Tibial nerve (tissue), 4 donors: Measurements from ENCODE around the gene ANKRD22. TPM values are rescaled to one million over a fixed set of nuclear protein-coding genes. Genes with fewer than 3 reads are reported as not detected.
A peak's percentile ranks its signal among the peaks of the same experiment; 100 is the strongest.

Experiments
- DNase-seq, 2 donors: peaks; one replicate each; pipeline ENCODE4 v3.0.0-alpha.2; 2019; ENCODE audit warnings: low spot score in 2 of 2
- H3K27ac ChIP-seq, 4 donors: fragments of 200-600 bp; sonication (generic) in 3 of 4; one replicate each; pipeline ENCODE4 v1.5.1; 2017 to 2019; ENCODE audit warnings: mild to moderate bottlenecking in 1 of 4
- H3K27me3 ChIP-seq, 2 donors: fragments of 200-600 bp; sonication (generic) in 1 of 2; one replicate each; pipeline versions ENCODE4 v1.5.1 to v1.6.0; 2017 to 2019
- H3K36me3 ChIP-seq, 3 donors: fragments of 200-600 bp; sonication (generic); one replicate each; pipeline ENCODE4 v1.5.1; 2018 to 2019
- H3K4me1 ChIP-seq, 4 donors: fragments of 200-600 bp; sonication (generic) in 3 of 4; one replicate each; pipeline ENCODE4 v1.5.1; 2017 to 2019
- H3K4me3 ChIP-seq, 4 donors: fragments of 200-600 bp; sonication (generic) in 3 of 4; one replicate each; pipeline ENCODE4 v1.5.1; 2017 to 2019; ENCODE audit warnings: mild to moderate bottlenecking in 1 of 4, moderate library complexity in 1 of 4
- H3K9me3 ChIP-seq, 4 donors: fragments of 200-600 bp; sonication (generic) in 3 of 4; one replicate each; pipeline ENCODE4 v1.5.1; 2017 to 2019
- EP300 ChIP-seq, 2 donors: sonication (generic); formaldehyde crosslinking; IDR thresholded peaks; one replicate each; pipeline ENCODE4 v1.6.1; 2017; ENCODE audit warnings: antibody characterized with exemption in 2 of 2, mild to moderate bottlenecking in 1 of 2
- POLR2A ChIP-seq, 2 donors: fragments of 450-650 bp; IDR thresholded peaks; one replicate each; pipeline ENCODE4 v1.6.1; 2017; ENCODE audit warnings: antibody characterized with exemption in 2 of 2, mild to moderate bottlenecking in 2 of 2, moderate library complexity in 2 of 2
- WGBS, 2 donors: methylation state at CpG; one replicate each; pipeline ENCODE4 v1.1.5; 2018; 5-methylcytosine and 5-hydroxymethylcytosine counted together
- total RNA-seq, 4 donors: library from RNA; depleted of rRNA; stranded (reverse); fragments of >200 nt; gene quantifications; one replicate each; pipeline ENCODE4 v1.1.0, GENCODE V29; 2016
- TF ChIP-seq, protein P1 (sequence below), 5 experiments: fragments of 200-600 bp in 3 of 5; fragments of 450-650 bp in 2 of 5; sonication (generic) in 3 of 5; IDR thresholded peaks; one replicate each; pipeline ENCODE4 v1.5.1; 2016 to 2019; ENCODE audit warnings: antibody characterized with exemption in 5 of 5, mild to moderate bottlenecking in 3 of 5, moderate library complexity in 2 of 5

Gene ANKRD22
- total RNA-seq, 4 donors from 2014 or later: not detected

DNA sequence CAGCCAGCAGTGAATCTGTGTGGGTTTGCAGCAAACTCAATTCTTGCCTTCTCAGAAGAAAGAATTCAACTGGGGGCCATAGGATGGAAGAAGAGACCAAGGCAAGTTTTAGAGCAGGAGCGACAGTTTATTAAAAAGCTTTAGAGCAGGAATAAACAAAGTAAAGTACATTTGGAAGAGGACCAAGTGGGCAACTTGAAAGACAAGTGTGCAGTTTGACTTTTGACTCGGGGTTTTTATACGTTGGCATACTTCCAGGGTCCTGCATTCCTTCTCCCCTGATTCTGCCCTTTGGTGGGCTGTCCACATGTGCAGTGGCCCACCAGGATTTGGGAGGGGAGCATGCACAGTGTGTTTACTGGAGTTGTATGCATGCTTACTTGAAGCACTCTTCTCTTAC lies 3.0 kb upstream of the ANKRD22 start:
- Histone ChIP-seq H3K27ac (no peak overlapping the region), H3K9me3 (no peaks in the 10 kb centered on the region), H3K36me3 (no peaks in the 10 kb centered on the region), H3K4me1 (no peaks in the 10 kb centered on the region), H3K4me3 (no peak overlapping the region), H3K27me3 (no peaks in the 10 kb centered on the region)
- no peak for DNase-seq
- TF ChIP-seq POLR2A (IDR thresholded peaks at IDR 0.05) (no peak), EP300 (IDR thresholded peaks at IDR 0.05) (no peak)
- TF ChIP-seq, protein P1, sequence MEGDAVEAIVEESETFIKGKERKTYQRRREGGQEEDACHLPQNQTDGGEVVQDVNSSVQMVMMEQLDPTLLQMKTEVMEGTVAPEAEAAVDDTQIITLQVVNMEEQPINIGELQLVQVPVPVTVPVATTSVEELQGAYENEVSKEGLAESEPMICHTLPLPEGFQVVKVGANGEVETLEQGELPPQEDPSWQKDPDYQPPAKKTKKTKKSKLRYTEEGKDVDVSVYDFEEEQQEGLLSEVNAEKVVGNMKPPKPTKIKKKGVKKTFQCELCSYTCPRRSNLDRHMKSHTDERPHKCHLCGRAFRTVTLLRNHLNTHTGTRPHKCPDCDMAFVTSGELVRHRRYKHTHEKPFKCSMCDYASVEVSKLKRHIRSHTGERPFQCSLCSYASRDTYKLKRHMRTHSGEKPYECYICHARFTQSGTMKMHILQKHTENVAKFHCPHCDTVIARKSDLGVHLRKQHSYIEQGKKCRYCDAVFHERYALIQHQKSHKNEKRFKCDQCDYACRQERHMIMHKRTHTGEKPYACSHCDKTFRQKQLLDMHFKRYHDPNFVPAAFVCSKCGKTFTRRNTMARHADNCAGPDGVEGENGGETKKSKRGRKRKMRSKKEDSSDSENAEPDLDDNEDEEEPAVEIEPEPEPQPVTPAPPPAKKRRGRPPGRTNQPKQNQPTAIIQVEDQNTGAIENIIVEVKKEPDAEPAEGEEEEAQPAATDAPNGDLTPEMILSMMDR (IDR thresholded peaks at IDR 0.05): no peak
- 50 to 67% methylated on average over 3 of the region's 3 CpGs for WGBS, 2 donors

DNA sequence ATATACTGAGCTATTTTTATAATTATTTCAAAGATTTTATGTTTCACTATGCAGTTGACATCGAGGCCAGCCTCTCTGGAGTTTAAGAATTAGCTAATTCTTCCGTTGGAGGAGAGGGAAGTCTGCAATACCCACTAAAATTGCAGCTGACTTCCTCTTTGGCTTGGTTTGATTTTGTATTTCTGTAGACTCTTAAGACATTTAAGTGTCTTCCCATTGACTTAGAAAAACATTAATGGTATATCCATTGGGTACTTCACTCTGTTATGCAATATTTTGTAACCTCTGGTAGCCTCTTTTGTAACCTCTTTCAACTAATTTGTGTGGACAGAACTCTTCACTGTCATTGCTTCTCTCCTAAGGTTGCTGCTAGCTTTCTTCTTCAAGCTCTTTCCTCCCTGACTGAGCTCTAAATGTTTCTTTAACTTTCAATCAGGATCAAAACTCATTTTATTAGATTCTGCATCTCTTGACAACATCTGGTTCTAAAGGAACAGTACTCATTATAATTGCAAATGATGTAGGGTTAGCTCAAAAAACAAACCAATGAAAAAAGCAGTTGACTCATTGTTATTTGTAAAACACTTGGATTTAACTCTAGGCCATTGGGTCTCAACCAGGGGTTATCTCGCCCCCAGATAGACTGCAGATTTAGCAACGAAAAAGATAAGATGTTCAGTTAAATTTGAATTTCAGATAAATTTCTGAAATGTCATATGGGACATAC lies 1.7 kb upstream of the ANKRD22 start:
- Histone ChIP-seq H3K4me3 (no peak overlapping the region), H3K27ac (no peak overlapping the region), H3K4me1 (no peaks in the 10 kb centered on the region), H3K9me3 (no peaks in the 10 kb centered on the region), H3K36me3 (no peaks in the 10 kb centered on the region), H3K27me3 (no peaks in the 10 kb centered on the region)
- 53 to 62% methylated on average over 4 of the region's 4 CpGs for WGBS, 2 donors
- TF ChIP-seq, protein P1 (IDR thresholded peaks at IDR 0.05): no peak
- TF ChIP-seq EP300 (IDR thresholded peaks at IDR 0.05): peak in 1 of 2 donors; percentile 66
- DNase-seq: no peak

DNA sequence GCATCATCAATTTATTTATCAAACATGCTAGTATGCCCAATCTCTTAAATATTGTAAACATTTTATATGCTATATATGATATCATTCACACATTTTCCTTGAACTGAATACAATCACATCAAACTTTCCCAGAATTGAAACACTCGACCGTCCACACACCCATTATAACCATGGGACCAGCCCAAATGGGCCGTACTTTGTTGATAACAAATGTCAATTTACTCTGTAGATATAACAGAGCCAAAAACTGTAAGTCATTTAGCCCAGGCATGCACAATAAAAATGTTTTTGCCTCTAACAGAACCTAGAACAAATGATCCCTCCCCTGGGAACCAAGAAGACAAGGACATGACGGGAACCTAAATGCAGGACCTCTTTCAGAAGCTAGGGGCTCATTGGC lies 683 bp upstream of the ANKRD22 start:
- Histone ChIP-seq H3K4me1 (no peaks in the 10 kb centered on the region), H3K36me3 (no peaks in the 10 kb centered on the region), H3K9me3 (no peaks in the 10 kb centered on the region), H3K27me3 (no peaks in the 10 kb centered on the region), H3K4me3 (no peak overlapping the region), H3K27ac (no peak overlapping the region)
- WGBS, 2 donors: 80 to 95% methylated on average over 4 of the region's 4 CpGs
- TF ChIP-seq POLR2A (IDR thresholded peaks at IDR 0.05): no peak
- TF ChIP-seq EP300 (IDR thresholded peaks at IDR 0.05): no peak
- TF ChIP-seq, protein P1 (IDR thresholded peaks at IDR 0.05): no peak
- DNase-seq: no peak

DNA sequence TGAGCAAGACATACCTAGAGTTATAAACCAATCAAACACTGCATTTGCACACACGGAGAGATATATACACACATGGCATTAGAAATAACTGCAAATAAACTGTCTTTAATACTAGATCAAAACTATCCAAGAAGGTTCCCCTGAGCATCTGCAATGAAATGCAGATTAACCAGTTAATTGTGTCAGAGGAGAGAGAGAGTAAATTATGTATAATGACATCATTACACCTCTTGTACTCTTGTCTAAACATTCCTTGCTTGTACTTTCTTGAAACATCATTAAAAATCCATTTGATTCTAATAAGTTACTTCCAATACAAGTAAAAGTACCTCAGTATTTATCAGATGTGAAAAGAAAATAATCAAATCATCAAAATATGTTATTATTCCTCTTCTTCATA lies 932 bp downstream of the ANKRD22 start:
- Histone ChIP-seq H3K27me3 (no peaks in the 10 kb centered on the region), H3K4me1 (no peaks in the 10 kb centered on the region), H3K27ac (no peak overlapping the region), H3K4me3 (no peak overlapping the region), H3K36me3 (no peaks in the 10 kb centered on the region), H3K9me3 (no peaks in the 10 kb centered on the region)
- 75 to 84% methylated on average over 1 of the region's 1 CpG for WGBS, 2 donors
- TF ChIP-seq POLR2A (IDR thresholded peaks at IDR 0.05) (no peak), EP300 (IDR thresholded peaks at IDR 0.05) (no peak)
- TF ChIP-seq, protein P1 (IDR thresholded peaks at IDR 0.05): no peak
- no peak for DNase-seq

DNA sequence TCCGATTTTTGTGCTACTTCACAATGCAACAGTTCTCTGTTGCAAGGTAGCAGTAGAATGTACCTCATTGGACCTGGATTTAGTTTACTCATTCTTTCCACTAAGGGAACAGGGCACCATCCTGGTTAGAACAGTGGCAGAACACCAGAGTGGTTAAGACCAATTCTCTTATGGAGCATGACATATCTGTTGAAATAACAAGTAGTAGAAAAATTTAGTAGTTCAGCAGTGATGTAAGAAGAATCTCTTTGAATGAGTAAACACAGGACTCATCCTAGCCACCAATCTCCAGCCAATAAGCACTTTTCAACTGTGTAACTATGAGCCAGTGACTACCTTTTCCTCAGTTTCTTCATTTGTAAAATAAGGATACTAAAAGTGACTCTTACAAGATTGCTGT lies 2.4 kb downstream of the ANKRD22 start:
- Histone ChIP-seq H3K4me1 (no peaks in the 10 kb centered on the region), H3K4me3 (no peak overlapping the region), H3K27ac (no peak overlapping the region), H3K36me3 (no peaks in the 10 kb centered on the region), H3K27me3 (no peaks in the 10 kb centered on the region), H3K9me3 (no peaks in the 10 kb centered on the region)
- 82 to 97% methylated on average over 1 of the region's 1 CpG for WGBS, 2 donors
- TF ChIP-seq POLR2A (IDR thresholded peaks at IDR 0.05) (no peak), EP300 (IDR thresholded peaks at IDR 0.05) (no peak)
- TF ChIP-seq, protein P1 (IDR thresholded peaks at IDR 0.05): no peak
- no peak for DNase-seq
